Skeletal muscle satellite cell (primary cell): ENCODE data around the gene EIF1AD.
"Not testable (repeated sequence)": the region's sequence is repeated elsewhere in the genome, so short reads cannot be mapped to it uniquely, and the experiment has no call there.

Experiments used
- H3K27me3 ChIP-seq: 2 replicates; pipeline ENCODE4 v1.7.0; 2013; ENCODE audit warnings: low read length; ENCODE audit not compliant: control insufficient read depth, insufficient read depth
- H3K36me3 ChIP-seq: 2 replicates; pipeline ENCODE4 v1.7.0; 2013; ENCODE audit warnings: mild to moderate bottlenecking, control low read depth, low read length; ENCODE audit not compliant: insufficient read depth
- H3K4me1 ChIP-seq: 2 replicates; pipeline ENCODE4 v1.7.0; 2013; ENCODE audit warnings: low read length; ENCODE audit not compliant: control insufficient read depth, insufficient read depth
- H3K4me2 ChIP-seq: 2 replicates; pipeline ENCODE4 v1.7.0; 2013; ENCODE audit warnings: mild to moderate bottlenecking, low read length
- H3K4me3 ChIP-seq: 2 replicates; pipeline ENCODE4 v1.7.0; 2013; ENCODE audit warnings: low read length
- H3K9ac ChIP-seq: 2 replicates; pipeline ENCODE4 v1.7.0; 2013; ENCODE audit warnings: mild to moderate bottlenecking, low read depth, low read length, moderate library complexity
- H3K9me3 ChIP-seq: replicated peaks from 2 replicates; pipeline ENCODE4 v1.7.0; 2013; ENCODE audit warnings: mild to moderate bottlenecking, control low read depth, low read length

Gene EIF1AD

DNA sequence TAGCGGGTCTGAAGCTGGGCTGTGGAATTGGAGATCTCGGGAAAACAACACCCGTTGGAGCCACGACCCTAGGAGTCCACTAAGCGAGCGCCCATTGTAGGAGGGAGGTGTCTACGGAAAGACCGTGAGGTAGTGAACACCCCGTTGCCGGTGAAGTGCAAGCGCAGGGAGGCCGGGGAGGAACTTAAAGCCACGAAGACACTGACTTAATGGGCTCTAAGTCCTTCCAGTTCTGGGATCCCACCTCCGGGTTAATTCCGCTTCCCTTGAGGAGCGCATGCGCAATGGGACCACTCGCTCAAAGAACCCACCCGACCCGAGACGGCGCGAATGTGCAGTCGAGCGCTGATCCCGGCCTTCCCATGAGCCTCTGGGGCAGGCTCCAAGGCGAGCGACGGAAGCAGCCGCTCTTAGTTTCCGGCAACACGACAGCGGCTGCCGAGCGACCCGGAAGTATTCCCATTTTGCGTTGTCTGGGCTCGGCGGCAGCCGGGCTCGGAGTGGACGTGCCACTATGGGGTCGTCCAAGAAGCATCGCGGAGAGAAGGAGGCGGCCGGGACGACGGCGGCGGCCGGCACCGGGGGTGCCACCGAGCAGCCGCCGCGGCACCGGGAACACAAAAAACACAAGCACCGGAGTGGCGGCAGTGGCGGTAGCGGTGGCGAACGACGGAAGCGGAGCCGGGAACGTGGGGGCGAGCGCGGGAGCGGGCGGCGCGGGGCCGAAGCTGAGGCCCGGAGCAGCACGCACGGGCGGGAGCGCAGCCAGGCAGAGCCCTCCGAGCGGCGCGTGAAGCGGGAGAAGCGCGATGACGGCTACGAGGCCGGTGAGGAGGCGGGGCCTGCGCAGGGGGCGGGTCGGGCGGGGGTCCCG is 40.5 kb downstream of the EIF1AD start, which contains the start of gene SART1:
TSS of gene SART1 (plus strand) at position 468 of the 874 bp plus-strand sequence. CDS start at position 515, 47 bp downstream.
- Histone ChIP-seq H3K4me2 (peak within 1 kb of the TSS; percentile 87), H3K36me3 (peaks cover 23% of the 10 kb centered on the region), H3K27me3 (no peaks in the 10 kb centered on the region), H3K9me3 (no peaks in the 10 kb centered on the region), H3K9ac (peak within 1 kb of the TSS; percentile 98), H3K4me3 (peak within 1 kb of the TSS; percentile 79), H3K4me1 (peaks cover 14% of the 10 kb centered on the region)

DNA sequence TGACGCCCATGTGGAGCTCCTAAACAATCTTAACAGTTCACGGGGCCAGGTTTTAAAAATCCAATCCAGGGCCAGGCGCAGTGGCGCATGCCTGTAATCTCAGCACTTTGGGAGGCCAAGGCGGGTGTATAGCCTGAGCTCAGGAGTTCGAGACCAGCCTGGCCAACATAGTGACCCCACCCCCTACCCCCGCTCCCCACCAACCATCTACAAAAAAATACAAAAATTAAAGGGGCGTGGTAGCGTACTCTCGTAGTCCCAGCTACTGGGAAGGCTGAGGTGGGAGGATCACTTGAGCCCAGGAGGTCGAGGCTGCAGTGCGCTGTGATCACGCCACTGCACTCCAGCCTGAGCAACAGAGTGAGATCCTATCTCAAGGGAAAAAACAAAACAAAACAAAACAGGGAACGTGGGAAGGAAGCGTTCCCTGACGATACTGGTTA is 41.1 kb downstream of the EIF1AD start:
- H3K9ac ChIP-seq, result peak overlapping the region; percentile 98
- H3K4me1 ChIP-seq, result peaks cover 14% of the 10 kb centered on the region
- H3K9me3 ChIP-seq, result no peaks in the 10 kb centered on the region
- peak overlapping the region; percentile 87 for H3K4me2 ChIP-seq
- H3K36me3 ChIP-seq, result peaks cover 17% of the 10 kb centered on the region
- no peaks in the 10 kb centered on the region for H3K27me3 ChIP-seq
- H3K4me3 ChIP-seq, result peak overlapping the region; percentile 79

DNA sequence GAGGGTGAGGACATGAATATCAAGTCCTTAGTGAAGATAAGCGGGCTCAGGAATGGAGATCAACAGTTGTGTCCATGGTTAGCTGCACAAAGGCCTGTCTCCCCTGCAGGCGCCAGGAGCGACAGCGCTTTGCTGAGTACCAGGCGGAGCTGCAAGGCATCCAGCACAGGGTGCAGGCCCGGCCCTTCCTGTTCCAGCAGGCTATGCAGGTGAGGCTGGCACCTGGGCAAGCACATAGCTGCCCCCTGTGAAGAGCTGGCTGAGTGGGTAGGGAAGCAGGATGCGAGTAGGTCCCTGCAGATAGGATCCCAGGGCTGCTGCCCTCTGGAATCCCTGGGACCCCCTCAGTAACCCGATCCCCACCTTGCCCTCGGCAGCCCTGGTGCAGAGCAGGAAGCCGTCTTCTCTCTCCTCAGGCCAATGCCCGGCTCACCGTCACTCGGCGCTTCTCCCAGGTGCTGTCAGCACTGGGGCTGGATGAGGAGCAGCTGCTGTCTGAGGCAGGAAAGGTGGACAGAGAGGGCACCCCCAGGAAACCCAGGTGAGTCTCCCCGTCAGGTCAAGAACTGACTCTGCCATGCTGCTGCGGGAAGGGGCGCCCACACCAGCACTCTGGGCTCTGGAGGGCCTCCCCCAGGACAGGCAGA is 43.1 kb downstream of the EIF1AD start:
- H3K9ac ChIP-seq, result no peak overlapping the region
- no peak overlapping the region for H3K4me3 ChIP-seq
- no peaks in the 10 kb centered on the region for H3K9me3 ChIP-seq
- no peaks in the 10 kb centered on the region for H3K27me3 ChIP-seq
- no peak overlapping the region for H3K4me2 ChIP-seq
- H3K36me3 ChIP-seq, result no peaks in the 10 kb centered on the region
- peaks cover 13% of the 10 kb centered on the region for H3K4me1 ChIP-seq

DNA sequence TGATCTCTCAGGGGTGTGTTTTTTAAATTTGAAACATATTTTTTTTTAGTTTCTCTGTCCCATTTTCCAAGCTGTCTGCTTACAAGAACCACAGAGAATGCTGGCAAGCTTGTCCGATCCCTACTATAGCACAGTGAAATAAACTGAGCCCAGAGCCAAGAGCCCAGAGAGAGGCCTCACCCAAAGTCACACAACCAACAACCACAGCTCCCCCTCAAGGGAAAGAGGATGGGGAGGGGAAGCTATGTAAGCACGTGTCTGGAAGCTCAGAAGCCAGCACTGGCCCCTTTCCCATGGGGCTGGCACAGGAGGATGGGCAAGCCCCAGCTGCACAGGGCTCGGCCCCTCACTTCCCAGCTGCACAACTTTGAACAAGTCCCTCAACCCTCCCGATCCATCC is 43.7 kb downstream of the EIF1AD start:
- Histone ChIP-seq H3K4me2 (no peak overlapping the region), H3K36me3 (no peaks in the 10 kb centered on the region), H3K4me3 (no peak overlapping the region), H3K4me1 (peaks cover 10% of the 10 kb centered on the region), H3K27me3 (no peaks in the 10 kb centered on the region), H3K9ac (no peak overlapping the region), H3K9me3 (no peaks in the 10 kb centered on the region)

DNA sequence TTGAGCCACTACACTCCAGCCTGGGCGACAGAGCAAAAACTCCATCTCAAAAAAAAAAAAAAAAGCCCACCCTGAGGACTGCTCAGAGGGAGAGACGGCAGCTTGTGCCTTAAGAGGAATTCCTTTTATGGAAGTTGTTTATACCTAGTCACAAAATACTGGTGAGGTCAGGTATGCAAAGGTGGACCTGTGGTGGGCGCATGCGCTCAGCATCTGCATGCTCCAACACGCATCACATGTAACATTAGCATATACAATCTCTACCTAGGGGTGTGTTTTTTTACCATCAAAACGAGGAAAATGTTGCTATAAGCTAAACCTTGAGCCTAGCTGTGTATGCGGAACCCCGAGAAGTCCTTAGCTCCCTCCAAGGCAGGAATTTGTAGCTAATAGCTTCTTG is 47.2 kb downstream of the EIF1AD start:
- Histone ChIP-seq H3K4me1 (no peaks in the 10 kb centered on the region), H3K4me3 (no peak overlapping the region), H3K9me3 (no peaks in the 10 kb centered on the region), H3K9ac (no peak overlapping the region), H3K27me3 (no peaks in the 10 kb centered on the region), H3K36me3 (no peaks in the 10 kb centered on the region), H3K4me2 (no peak overlapping the region)

DNA sequence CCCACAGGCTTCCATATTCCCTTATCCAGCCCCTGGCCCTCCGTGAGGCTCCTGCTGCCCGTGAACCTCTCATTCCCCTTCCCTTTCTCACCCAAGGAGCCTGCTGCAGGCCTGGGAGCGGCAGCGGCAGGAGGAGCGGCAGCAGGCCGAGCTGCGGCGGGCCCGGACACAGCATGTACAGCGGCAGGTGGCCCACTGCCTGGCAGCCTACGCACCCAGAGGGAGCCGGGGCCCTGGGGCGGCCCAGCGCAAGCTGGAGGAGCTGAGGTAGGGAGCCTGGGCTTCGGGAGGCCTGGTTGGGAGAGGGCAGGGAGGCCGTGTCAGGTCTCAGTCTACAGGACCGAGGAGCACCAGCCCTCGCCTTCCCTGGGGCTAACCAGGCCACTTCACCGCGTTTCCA is 48.5 kb downstream of the EIF1AD start:
- Histone ChIP-seq H3K36me3 (no peaks in the 10 kb centered on the region), H3K9me3 (no peaks in the 10 kb centered on the region), H3K4me2 (no peak overlapping the region), H3K9ac (no peak overlapping the region), H3K4me3 (no peak overlapping the region), H3K4me1 (no peaks in the 10 kb centered on the region), H3K27me3 (no peaks in the 10 kb centered on the region)

DNA sequence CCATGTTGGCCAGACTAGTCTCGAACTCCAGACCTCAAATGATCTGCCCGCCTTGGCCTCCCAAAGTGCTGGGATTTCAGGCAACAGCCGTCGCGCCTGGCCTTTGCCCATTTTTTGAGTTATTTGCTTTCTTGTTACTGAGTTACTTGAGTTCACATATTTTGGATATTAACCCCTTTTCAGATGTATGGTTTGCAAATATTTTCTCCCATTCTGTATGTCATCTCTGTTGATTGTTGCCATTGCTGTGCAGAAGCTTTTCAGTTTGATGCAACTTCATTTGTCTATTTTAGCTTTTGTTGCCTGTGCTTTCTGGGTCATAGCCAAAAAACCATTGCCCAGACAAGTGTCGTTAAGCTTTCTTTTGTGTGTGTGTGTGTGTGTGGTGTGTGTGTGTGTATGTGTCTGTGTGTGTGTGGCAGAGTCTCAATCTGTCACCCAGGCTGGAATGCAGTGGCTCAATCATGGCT is 49.9 kb downstream of the EIF1AD start:
- Histone ChIP-seq H3K9ac (no peak overlapping the region), H3K36me3 (no peaks in the 10 kb centered on the region), H3K27me3 (no peaks in the 10 kb centered on the region), H3K9me3 (no peaks in the 10 kb centered on the region), H3K4me1 (no peaks in the 10 kb centered on the region), H3K4me2 (no peak overlapping the region), H3K4me3 (no peak overlapping the region)

DNA sequence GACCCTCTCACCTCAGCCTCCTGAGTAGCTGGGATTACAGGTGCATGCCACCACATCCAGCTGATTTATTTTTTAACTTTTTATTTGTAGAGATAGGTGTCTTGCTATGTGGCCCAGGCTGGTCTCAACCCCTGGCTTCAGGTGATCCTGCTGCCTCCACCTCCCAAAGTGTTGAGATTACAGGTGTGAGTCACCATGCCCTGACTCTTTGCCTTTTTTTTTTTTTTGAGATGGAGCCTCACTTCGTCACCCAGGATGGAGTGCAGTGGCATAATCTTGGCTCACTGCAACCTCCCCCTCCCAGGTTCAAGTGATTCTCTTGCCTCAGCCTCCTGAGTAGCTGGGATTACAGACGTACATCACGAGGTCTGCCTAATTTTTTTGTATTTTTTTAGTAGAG is 50.3 kb downstream of the EIF1AD start:
- not testable (repeated sequence) for H3K36me3 ChIP-seq, H3K27me3 ChIP-seq, H3K9ac ChIP-seq, H3K9me3 ChIP-seq, H3K4me1 ChIP-seq, H3K4me3 ChIP-seq, H3K4me2 ChIP-seq

DNA sequence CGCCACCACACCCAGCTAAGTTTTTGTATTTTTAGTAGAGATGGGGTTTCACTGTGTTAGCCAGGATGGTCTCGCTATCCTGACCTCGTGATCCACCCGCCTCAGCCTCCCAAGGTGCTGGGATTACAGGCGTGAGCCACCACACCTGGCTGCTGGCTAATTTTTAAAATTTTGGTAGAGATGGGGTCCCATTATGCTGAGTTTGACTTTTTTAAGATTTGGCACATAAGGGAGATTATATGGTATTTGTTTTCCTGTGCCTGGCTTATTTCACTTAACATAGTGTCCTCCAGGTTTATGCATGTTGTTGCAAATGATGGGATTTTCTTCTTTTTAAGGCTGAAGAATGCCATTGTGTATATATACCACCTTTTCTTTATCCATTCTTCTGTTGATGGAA is 51.2 kb downstream of the EIF1AD start:
- not testable (repeated sequence) for H3K27me3 ChIP-seq, H3K36me3 ChIP-seq, H3K4me1 ChIP-seq, H3K9me3 ChIP-seq, H3K4me2 ChIP-seq, H3K4me3 ChIP-seq, H3K9ac ChIP-seq

DNA sequence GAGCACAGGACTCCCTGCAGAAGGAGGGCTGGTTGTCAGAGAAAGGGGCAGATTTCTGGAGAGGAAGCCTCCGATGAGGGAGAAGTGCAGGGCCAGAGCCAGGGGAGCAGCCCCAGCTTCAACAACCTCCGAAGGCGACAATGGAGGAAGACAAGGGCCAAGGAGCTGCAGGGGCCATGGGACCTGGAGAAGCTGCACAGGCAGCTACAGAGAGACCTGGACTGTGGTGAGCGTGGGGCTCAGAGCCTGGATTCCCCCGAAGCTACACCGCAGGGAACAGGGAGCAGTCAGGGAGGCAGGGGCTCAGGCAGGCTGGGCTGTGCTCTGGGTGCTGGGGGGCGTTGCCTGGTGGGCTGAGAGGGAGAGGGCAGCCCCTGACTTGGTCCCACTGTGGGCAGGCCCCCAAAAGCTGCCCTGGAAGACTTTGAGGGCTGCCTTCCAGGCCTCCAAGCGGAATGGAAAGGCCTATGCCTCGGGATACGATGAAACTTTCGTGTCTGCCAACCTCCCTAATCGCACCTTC is 54.3 kb downstream of the EIF1AD start:
- Histone ChIP-seq H3K4me2 (no peak overlapping the region), H3K36me3 (no peaks in the 10 kb centered on the region), H3K4me3 (no peak overlapping the region), H3K4me1 (no peaks in the 10 kb centered on the region), H3K27me3 (no peaks in the 10 kb centered on the region), H3K9ac (no peak overlapping the region), H3K9me3 (no peaks in the 10 kb centered on the region)

DNA sequence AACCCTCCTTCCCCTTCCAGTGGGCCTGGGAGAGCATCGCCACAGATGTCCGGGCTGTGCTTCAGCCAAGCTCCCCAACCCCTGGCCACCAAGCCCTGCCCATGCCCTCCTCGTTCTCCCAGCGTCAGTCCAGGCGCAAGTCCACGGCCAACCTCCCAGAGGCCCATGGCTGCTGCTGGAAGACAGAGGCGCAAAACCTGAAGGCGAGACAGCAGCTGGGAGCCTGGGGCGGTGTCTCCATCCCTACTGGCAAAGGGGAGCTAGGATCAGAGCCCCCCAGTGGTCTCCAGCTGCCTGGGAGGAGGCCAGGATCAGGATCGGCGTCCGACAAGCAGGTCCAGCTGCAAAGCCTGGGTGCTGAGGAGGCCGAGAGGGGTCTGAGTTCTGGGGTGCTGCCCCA is 54.8 kb downstream of the EIF1AD start:
- Histone ChIP-seq H3K9ac (no peak overlapping the region), H3K27me3 (no peaks in the 10 kb centered on the region), H3K4me3 (no peak overlapping the region), H3K36me3 (no peaks in the 10 kb centered on the region), H3K4me2 (no peak overlapping the region), H3K9me3 (no peaks in the 10 kb centered on the region), H3K4me1 (peaks cover 4% of the 10 kb centered on the region)
